Amygdala (tissue), 56 donors: ENCODE measurements around the gene CLSTN1.
"Not testable (repeated sequence)": the region's sequence is repeated elsewhere in the genome, so short reads cannot be mapped to it uniquely, and the experiment has no call there.

Source experiments
- DNase-seq, 56 donors: peaks; one replicate each; lab custom pipeline; 2025; lab: John Stamatoyannopoulos, UW

Gene CLSTN1

DNA sequence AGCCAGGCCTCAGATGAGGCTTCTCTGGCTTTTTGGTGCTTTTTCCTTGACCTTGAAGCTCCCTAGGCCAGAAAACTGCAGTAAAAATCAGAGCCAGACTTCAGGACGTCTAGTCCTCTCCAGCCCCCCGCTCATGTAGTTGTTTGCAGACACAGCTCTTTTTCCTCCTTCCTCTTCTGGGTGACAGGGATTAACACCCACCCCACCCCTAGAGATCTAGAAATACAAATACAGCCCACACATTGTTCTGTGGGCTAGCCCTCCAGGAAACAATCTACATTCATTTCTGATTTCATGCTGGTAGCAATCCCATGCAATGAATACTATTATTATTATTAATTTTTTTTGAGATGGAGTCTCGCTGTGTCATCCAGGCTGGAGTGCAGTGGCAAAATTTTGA lies 9.9 kb upstream of the CLSTN1 start:
- DNase-seq, result no peak

- no peak for DNase-seq
Observed at GRCh38 chr1:9827558-9828185, 3.9 kb upstream of the CLSTN1 start.

DNA sequence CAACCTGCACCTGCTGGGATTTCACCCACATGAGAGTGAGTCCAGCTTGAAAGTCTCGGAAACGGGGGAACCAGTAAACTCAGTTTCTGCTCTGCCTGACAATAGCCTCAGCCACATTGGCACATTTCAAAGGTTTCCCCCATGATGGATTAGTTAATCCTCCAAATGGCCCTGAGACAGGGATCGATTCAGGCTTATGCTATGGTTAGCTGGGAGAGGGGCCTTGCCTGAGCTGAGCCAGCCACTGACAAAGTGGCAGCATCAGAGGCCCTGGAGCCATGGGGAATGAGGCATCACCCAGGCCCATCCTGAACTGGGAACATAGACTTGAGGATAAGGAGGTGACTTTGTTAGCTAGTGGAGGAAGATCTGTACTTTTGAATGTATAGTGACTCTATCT lies 2.9 kb upstream of the CLSTN1 start:
- DNase-seq, result no peak

DNA sequence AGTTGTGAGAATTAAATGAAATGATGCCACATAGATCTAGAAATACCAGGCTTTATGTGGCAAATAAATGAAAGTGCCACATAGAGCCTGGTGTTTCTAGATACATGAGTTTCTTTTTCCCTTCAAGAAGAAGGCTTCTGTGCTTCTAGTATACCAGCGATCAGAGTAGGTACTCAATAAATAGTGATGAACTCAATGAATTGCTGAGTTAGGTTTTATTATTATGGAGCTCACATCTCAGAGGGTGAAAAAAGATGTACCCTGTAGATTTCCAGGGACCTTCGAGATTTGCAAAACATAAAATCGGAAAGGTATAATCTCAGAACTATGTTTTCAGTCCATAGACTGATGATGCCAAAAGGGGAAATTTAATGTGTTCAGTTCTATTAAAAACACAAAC lies 2.3 kb upstream of the CLSTN1 start:
- no peak for DNase-seq

GRCh38 chr1:9825093-9826074 lies 1.6 kb upstream of the CLSTN1 start:
- DNase-seq, result peak in 6 of 56 donors; percentile 21 to 57 (median 38)

- DNase-seq, result no peak
Observed at GRCh38 chr1:9824702-9825089, 931 bp upstream of the CLSTN1 start.

DNA sequence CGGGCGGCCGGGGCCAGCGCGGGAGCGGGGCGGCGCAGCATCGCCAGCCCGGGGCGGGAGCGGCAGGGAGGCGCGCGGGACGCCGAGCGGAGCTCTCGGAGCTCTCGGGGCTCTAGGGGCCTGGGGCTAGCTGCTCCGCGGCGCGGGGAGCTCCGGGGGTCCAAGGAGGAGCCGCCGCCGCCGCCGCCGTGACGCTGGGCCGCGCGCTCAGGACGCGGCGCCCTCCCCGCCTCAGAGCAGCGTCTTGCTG lies 147 bp downstream of the CLSTN1 start:
- peak in 1 of 56 donors; percentile 55 for DNase-seq

- DNase-seq, result peak in 19 of 56 donors; percentile 17 to 52 (median 31)
Observed at GRCh38 chr1:9822897-9823692, 670 bp downstream of the CLSTN1 start.

DNA sequence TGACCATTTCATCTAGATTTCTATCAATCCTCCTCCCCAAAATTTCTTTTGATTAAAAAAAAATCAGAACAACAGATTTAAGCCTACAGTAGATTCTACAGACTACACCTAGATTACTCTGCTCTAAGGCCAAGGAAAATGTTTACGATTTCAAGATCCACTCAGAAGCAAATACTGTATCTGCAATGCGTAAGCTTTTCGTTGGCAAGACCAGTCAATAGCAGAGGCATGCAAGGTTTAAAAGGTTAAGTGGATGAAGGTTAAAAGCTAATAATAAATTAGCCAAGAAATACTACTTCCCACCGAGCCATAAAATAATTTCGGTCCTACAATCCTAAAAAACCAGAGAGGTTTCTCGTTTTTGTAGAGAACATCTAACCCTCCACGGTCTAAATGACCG lies 1.3 kb downstream of the CLSTN1 start:
- DNase-seq, result no peak

- DNase-seq, result no peak
Observed at GRCh38 chr1:9821710-9822109, 2.1 kb downstream of the CLSTN1 start.

GRCh38 chr1:9820521-9820920 lies 3.2 kb downstream of the CLSTN1 start:
- no peak for DNase-seq

GRCh38 chr1:9817734-9818133 lies 6.0 kb downstream of the CLSTN1 start:
- DNase-seq, result no peak

- no peak for DNase-seq
Observed at GRCh38 chr1:9816199-9816598, 7.6 kb downstream of the CLSTN1 start.

- no peak for DNase-seq
Observed at GRCh38 chr1:9815150-9815549, 8.6 kb downstream of the CLSTN1 start.

GRCh38 chr1:9814619-9815018 lies 9.1 kb downstream of the CLSTN1 start:
- DNase-seq, result no peak

- no peak for DNase-seq
Observed at GRCh38 chr1:9811239-9811966, 12.4 kb downstream of the CLSTN1 start.

- DNase-seq, result no peak
Observed at GRCh38 chr1:9809100-9809510, 14.7 kb downstream of the CLSTN1 start.

DNA sequence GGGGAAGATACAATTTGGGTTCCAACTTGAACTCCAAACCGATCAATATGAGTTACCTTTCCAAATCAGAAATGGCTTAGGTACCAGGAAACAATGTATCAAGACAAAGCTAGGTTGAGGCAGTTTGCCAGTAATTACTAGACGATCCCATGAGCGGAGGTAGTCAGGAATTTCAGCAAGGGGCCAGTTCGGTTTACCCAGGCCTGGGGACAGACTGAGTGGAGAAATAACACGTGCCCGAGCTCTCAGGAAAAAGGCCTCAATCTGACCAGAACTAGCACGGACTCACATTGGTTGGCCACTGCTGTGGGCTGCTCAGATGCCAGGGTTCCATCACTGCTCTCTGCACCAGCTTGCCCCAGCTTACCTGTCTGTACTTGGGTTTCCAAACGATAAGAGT lies 15.3 kb downstream of the CLSTN1 start:
- DNase-seq, result no peak

- no peak for DNase-seq
Observed at GRCh38 chr1:9807541-9807940, 16.2 kb downstream of the CLSTN1 start.

- not testable (repeated sequence) for DNase-seq
Observed at GRCh38 chr1:9805972-9806371, 17.8 kb downstream of the CLSTN1 start.
